ENCODE data around the gene CEMP1.
"Not testable (repeated sequence)": the region's sequence is repeated elsewhere in the genome, so short reads cannot be mapped to it uniquely, and the experiment has no call there.

DNA sequence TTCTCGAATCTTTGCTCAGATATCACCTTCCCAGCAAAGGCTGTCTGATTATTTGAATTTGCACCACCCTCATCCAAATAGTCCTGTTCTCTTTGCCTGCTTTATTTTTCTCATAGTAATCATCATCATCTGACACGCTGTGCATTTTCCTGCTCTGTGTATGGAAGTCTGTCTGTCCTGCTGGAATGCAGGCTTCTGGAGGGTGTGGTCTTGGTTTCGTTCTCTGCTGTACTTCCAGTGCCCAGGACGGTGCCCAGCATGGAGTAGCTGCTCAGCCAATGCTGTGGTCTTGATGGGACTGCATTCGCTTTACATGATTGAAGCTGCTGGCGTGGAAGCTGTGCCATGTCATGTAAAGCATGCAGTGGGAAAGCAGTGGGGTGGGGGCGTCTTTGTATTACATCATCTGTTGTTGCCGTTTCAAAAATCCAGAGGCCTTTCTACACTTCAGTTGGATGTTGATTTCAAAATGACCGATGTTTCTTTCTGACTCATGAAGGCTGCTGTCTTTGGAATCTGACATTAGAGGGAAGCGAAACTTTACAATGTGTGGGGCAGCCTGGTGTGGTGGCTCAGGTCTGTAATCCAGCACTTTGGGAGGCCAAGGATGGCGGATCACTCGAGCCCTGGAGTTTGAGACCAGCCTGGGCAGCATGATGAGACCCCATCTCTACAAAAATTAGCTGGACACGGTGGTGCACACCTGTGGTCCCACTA lies 23.7 kb upstream of the CEMP1 start:
- not testable (repeated sequence) for TF ChIP-seq CTCF (IDR thresholded peaks at IDR 0.05); ZFX (IDR thresholded peaks at IDR 0.05; ENCODE audit: borderline replicate concordance)

All from 22Rv1 (cell line).